WERI-Rb-1 (cell line): Measurements from ENCODE around the gene FAM24B.

ENCODE experiments used
- DNase-seq: peaks from one replicate; pipeline ENCODE4 v3.0.0-alpha.2; 2020
- H3K27ac ChIP-seq: fragments of 250-450 bp; sonication (Bioruptor Pico); 2 replicates; pipeline ENCODE4 v1.5.1; 2020; ENCODE audit warnings: mild to moderate bottlenecking, moderate library complexity
- H3K27me3 ChIP-seq: fragments of 250-450 bp; sonication (Bioruptor Pico); 2 replicates; pipeline ENCODE4 v1.5.1; 2021; ENCODE audit warnings: mild to moderate bottlenecking, low read depth, moderate library complexity; ENCODE audit not compliant: insufficient read depth, severe bottlenecking
- H3K36me3 ChIP-seq: fragments of 250-450 bp; sonication (Bioruptor Pico); 2 replicates; pipeline ENCODE4 v1.5.1; 2020; ENCODE audit warnings: mild to moderate bottlenecking, moderate library complexity
- H3K4me3 ChIP-seq: 2 replicates; pipeline ENCODE4 v1.5.1; 2011; ENCODE audit warnings: low read depth, mild to moderate bottlenecking, control low read depth, low read length
- H3K9me3 ChIP-seq: fragments of 250-450 bp; sonication (Bioruptor Pico); 2 replicates; pipeline ENCODE4 v1.5.1; 2021; ENCODE audit warnings: mild to moderate bottlenecking, moderate library complexity; ENCODE audit not compliant: severe bottlenecking
- CTCF ChIP-seq: IDR thresholded peaks from 2 replicates; pipeline ENCODE4 v1.5.1; 2011; ENCODE audit warnings: low read depth, mild to moderate bottlenecking, control low read depth, inconsistent platforms, low read length

The FAM24B gene

GRCh38 chr10:122827302-122827701, 52.1 kb downstream of the FAM24B start:
- H3K36me3 ChIP-seq: no peaks in the 10 kb centered on the region
- no peak for TF ChIP-seq CTCF
- H3K9me3 ChIP-seq: peaks cover 2% of the 10 kb centered on the region
- H3K27me3 ChIP-seq: no peaks in the 10 kb centered on the region
- H3K27ac ChIP-seq: no peak overlapping the region
- no peak for DNase-seq
- no peak overlapping the region for H3K4me3 ChIP-seq

- TF ChIP-seq CTCF: no peak
- Histone ChIP-seq H3K4me3 (no peak overlapping the region), H3K36me3 (no peaks in the 10 kb centered on the region), H3K27ac (no peak overlapping the region), H3K27me3 (no peaks in the 10 kb centered on the region), H3K9me3 (no peaks in the 10 kb centered on the region)
- no peak for DNase-seq
These were observed 56.2 kb downstream of the FAM24B start for GRCh38 chr10:122822973-122823690.

- Histone ChIP-seq H3K27ac (no peak overlapping the region), H3K9me3 (no peaks in the 10 kb centered on the region), H3K4me3 (no peak overlapping the region), H3K27me3 (no peaks in the 10 kb centered on the region), H3K36me3 (no peaks in the 10 kb centered on the region)
- no peak for DNase-seq
- no peak for TF ChIP-seq CTCF
These were observed 57.6 kb downstream of the FAM24B start for GRCh38 chr10:122821808-122822207.

- Histone ChIP-seq H3K27me3 (no peaks in the 10 kb centered on the region), H3K27ac (no peak overlapping the region), H3K4me3 (no peak overlapping the region), H3K36me3 (no peaks in the 10 kb centered on the region), H3K9me3 (no peaks in the 10 kb centered on the region)
- no peak for TF ChIP-seq CTCF
- no peak for DNase-seq
These were observed 63.9 kb downstream of the FAM24B start for GRCh38 chr10:122815458-122815857.

GRCh38 chr10:122814493-122814892, 64.9 kb downstream of the FAM24B start:
- Histone ChIP-seq H3K27me3 (no peaks in the 10 kb centered on the region), H3K27ac (no peak overlapping the region), H3K36me3 (no peaks in the 10 kb centered on the region), H3K9me3 (no peaks in the 10 kb centered on the region), H3K4me3 (no peak overlapping the region)
- TF ChIP-seq CTCF: no peak
- no peak for DNase-seq

GRCh38 chr10:122812751-122813150, 66.6 kb downstream of the FAM24B start:
- Histone ChIP-seq H3K36me3 (no peaks in the 10 kb centered on the region), H3K27ac (no peak overlapping the region), H3K9me3 (no peaks in the 10 kb centered on the region), H3K4me3 (no peak overlapping the region), H3K27me3 (no peaks in the 10 kb centered on the region)
- TF ChIP-seq CTCF: no peak
- no peak for DNase-seq
